ENCODE results near the gene C9orf153.

C9orf153 gene

GRCh38 chr9:86185872-86186271 lies 73.6 kb downstream of the C9orf153 start:
- no peak for DNase-seq

DNA sequence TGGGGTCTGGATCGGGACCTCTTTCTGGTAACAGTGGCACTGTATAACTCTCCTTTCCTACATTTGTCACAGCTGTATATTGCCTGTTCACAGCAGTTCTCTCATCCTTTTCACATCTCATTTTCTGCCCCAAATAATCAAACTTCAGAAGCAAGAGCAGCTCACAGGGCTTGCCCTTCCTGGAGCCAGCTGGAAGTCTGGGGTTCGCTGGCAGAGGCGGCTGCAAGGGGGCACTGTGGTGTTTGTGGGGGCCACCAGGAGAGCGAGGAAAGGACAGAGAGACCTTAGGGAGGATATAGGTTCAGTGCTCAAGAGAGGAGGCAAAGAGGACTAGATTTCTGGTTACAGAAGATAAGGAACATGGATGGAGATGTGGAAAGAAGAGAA lies 75.3 kb downstream of the C9orf153 start:
- no peak for DNase-seq

DNA sequence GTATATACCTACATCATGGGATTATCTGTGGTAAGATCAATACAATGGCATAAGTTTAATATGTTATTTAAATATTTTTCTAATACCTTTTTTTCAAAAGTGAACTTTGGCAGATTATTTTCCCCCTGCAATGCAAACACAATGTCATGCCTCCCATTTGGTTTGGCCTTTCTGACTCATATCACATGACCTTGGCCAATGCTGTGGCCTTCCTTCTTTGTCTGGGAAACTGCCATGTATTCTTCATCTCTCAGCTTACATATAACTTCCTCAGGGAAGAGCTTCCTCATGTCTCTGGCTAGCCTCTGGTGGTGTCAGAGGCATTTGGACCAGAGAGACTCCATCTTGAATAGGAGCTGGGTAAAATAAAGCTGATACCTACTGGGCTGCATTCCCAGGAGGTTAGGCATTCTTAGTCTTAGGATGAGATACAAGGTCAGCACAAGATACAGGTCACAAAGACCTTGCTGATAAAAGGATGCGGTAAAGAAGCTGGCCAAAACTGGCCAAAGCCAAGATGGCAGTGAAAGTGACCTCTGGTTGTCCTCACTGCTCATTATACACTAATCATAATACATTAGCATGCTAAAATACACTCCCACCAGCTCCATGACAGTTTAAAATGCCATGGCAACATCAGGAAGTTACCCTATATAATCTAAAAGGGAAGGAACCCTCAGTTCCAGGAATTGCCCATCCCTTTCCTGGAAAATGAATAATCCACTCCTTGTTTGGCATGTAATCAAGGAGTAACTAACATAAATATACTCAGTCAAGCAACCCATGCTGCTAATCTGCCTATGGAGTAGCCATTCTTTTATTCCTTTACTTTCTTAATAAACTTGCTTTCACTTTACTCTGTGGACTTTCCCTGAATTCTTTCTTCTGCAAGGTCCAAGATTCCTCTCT lies 76.0 kb downstream of the C9orf153 start:
- DNase-seq = no peak

GRCh38 chr9:86181379-86182315 lies 77.8 kb downstream of the C9orf153 start:
- DNase-seq = no peak

DNA sequence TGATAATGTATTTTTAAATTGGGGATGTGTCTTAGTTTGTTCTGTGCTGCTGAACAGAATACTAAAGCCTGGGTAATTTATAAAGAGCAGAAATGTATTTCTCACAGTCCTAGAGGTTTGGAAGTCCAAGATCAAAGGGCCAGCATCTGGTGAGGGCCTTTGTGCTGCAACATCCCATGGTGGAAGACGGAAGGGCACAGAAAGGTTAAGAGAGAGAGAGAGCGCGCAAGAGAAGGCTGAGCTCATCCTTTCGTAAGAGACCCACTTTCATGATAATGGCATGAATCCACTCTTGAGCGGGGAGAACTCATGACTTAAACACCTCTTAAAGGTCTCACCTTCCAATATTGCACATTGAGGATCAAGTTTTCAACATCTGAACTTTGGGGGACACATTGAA lies 81.0 kb downstream of the C9orf153 start:
- no peak for DNase-seq

DNA sequence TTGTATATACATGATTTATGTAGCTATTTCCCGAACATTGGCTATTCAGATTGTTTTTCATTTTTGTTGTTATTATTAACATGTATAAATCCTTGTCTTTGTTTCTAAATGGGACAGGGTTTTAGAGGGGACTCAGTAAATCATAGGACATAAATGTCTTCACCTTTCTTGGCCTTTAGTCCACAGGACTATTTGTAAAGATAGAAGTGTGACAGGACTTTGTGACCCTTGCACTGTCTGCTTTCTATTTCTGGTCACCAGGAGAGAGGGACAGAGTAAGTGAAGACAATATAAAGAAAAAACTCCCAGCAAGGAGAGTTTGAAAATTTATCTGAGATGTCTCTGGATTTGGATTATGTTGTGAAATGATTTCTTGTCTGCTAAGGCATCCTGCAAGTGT lies 81.5 kb downstream of the C9orf153 start:
- DNase-seq = no peak

DNA sequence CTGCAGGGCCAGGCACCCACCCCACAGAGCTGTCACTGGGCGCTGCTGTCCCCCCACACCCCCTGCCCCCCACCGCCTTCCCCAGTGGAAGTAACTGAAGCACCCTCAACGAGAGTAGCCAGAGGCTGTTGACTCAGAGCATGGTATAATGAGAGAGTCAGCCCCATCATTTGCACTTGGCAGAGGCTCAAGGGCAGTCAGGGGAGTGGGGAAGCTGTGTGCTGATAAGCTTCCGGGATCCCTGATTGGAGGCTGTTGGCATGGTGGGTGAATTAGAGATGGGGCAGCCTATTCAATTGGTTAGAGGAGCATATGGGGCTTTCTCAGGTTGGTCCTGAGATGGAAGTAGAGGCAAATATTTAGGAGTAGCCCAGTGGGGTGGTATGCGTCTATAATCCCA lies 83.0 kb downstream of the C9orf153 start:
- peak; percentile 81 for DNase-seq

DNA sequence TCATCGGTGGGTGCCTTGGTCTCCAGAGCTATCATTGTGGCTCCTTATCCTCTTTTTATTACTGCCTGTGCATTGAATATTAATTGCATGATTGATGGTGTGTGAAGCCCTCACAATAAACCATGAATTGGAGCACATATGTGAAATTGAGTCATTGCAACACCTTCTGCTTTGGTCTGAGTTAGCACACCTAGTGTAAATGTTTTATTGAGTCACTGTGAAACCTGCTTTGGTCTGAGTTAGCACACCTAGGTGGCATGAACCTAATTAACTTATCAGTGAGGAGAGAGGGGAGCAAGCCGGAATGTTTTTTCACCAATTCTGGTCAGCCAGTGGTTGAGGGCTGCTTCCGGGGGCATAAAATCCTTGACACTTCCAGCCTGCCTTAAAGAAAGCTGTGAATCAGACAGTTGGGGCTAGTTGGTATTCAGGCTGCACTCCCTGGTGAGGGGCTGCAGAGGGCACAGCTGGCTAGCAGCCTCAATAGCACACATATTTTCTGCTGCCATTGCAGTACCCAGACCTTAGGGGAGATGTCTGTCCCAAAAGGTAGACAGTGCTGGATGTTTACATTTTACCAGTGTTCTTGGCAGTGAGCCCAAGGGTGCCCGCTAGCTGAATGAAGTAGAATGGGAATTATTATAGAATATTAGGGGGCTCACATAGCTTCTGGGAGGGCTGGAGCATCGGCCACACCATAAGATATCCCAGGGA lies 83.6 kb downstream of the C9orf153 start:
- DNase-seq = peak; percentile 43

DNA sequence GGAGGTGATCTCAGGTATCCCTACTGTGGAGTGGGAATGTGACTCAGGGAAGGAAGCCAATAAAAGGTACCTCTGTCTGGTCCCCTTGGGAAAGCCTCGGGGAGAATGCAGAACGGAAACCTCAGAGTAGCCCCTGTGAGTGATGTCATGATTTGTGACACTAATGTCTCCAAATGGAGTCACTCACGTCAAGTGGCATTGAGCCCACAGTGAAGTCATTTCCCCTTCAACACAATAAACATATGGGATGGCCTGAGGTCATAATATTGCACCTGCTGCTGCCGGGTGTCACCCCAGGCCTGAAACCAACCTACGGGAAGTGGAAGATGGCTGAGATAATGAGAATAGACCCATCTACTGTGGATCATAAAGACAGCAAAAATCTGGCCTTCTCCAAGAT lies 84.2 kb downstream of the C9orf153 start:
- no peak for DNase-seq
